Fibroblast of skin of scalp (primary cell): Measurements from ENCODE around the gene RCAN2.

Source experiments
- DNase-seq: peaks from one replicate; pipeline ENCODE4 v3.0.0-alpha.2; 2013

The RCAN2 gene

GRCh38 chr6:46289898-46290297 is 201.4 kb downstream of the RCAN2 start:
- no peak for DNase-seq

- DNase-seq, result no peak
Measured at GRCh38 chr6:46288835-46289234, 202.4 kb downstream of the RCAN2 start.

GRCh38 chr6:46287681-46288080 is 203.6 kb downstream of the RCAN2 start:
- DNase-seq, result no peak

GRCh38 chr6:46287043-46287442 is 204.2 kb downstream of the RCAN2 start:
- DNase-seq, result no peak

- DNase-seq, result no peak
Measured at GRCh38 chr6:46284475-46284874, 206.8 kb downstream of the RCAN2 start.

GRCh38 chr6:46281110-46281509 is 210.1 kb downstream of the RCAN2 start:
- DNase-seq, result no peak

GRCh38 chr6:46279874-46280273 is 211.4 kb downstream of the RCAN2 start:
- no peak for DNase-seq

- DNase-seq, result no peak
Measured at GRCh38 chr6:46276576-46277142, 214.6 kb downstream of the RCAN2 start.

GRCh38 chr6:46274502-46274901 is 216.7 kb downstream of the RCAN2 start:
- no peak for DNase-seq

- DNase-seq, result no peak
Measured at GRCh38 chr6:46273911-46274310, 217.3 kb downstream of the RCAN2 start.

- no peak for DNase-seq
Measured at GRCh38 chr6:46271728-46272127, 219.5 kb downstream of the RCAN2 start.

GRCh38 chr6:46271107-46271506 is 220.1 kb downstream of the RCAN2 start:
- DNase-seq, result no peak

GRCh38 chr6:46270336-46270735 is 220.9 kb downstream of the RCAN2 start:
- no peak for DNase-seq

GRCh38 chr6:46269447-46270229 is 221.6 kb downstream of the RCAN2 start:
- DNase-seq, result no peak

- DNase-seq, result no peak
Measured at GRCh38 chr6:46267515-46267914, 223.7 kb downstream of the RCAN2 start.

- no peak for DNase-seq
Measured at GRCh38 chr6:46265373-46265772, 225.9 kb downstream of the RCAN2 start.

- peak; percentile 61 for DNase-seq
Measured at GRCh38 chr6:46263707-46264086, 227.6 kb downstream of the RCAN2 start.

GRCh38 chr6:46262928-46263706 is 228.1 kb downstream of the RCAN2 start:
- DNase-seq, result no peak

GRCh38 chr6:46258249-46258648 is 233.0 kb downstream of the RCAN2 start:
- DNase-seq, result no peak

GRCh38 chr6:46255528-46255927 is 235.7 kb downstream of the RCAN2 start:
- DNase-seq, result no peak

GRCh38 chr6:46254946-46255345 is 236.3 kb downstream of the RCAN2 start:
- no peak for DNase-seq

GRCh38 chr6:46254331-46254730 is 236.9 kb downstream of the RCAN2 start:
- no peak for DNase-seq

GRCh38 chr6:46251583-46252339 is 239.5 kb downstream of the RCAN2 start:
- DNase-seq, result no peak
